Measurements from ENCODE around the gene COX6A2.

DNA sequence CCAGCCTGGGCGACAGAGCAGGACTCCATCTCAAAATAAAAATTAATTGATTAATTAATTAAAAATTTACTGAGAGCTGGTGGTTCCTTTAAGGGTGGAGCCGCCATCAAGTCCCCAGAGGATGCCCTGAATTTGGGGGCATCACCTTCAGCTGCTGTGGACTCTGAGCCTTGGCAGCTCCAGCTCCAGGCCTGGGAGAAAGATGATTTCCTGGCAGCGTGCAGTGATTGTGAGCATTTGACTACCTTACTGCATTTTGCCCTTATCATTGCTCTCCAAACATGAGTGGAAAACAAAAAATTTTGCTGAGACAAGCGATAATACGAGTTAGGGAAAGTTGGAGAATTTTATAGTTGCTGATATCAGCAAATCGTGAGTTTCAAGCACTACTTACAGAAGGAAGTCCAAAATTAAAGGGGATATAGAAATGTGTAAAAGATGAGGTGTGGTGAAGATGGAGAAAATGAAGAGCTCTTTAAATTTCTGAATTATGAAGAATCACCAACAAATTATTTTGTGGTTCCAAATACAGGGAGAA, 37.6 kb downstream of the COX6A2 start:
- TF ChIP-seq, protein P1, sequence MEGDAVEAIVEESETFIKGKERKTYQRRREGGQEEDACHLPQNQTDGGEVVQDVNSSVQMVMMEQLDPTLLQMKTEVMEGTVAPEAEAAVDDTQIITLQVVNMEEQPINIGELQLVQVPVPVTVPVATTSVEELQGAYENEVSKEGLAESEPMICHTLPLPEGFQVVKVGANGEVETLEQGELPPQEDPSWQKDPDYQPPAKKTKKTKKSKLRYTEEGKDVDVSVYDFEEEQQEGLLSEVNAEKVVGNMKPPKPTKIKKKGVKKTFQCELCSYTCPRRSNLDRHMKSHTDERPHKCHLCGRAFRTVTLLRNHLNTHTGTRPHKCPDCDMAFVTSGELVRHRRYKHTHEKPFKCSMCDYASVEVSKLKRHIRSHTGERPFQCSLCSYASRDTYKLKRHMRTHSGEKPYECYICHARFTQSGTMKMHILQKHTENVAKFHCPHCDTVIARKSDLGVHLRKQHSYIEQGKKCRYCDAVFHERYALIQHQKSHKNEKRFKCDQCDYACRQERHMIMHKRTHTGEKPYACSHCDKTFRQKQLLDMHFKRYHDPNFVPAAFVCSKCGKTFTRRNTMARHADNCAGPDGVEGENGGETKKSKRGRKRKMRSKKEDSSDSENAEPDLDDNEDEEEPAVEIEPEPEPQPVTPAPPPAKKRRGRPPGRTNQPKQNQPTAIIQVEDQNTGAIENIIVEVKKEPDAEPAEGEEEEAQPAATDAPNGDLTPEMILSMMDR (IDR thresholded peaks at IDR 0.05; ENCODE audit: insufficient read depth, low read depth, low read length): no peak
- TF ChIP-seq EZH2 (IDR thresholded peaks at IDR 0.05; ENCODE audit: insufficient read depth, low read length): no peak
